Ammon's horn (tissue), 1 donor: ENCODE data around the gene POM121C.
A peak's percentile ranks its signal among the peaks of the same experiment; 100 is the strongest.
"Not testable (repeated sequence)": the region's sequence is repeated elsewhere in the genome, so short reads cannot be mapped to it uniquely, and the experiment has no call there.

Experiments used
- DNase-seq: peaks from one replicate; pipeline ENCODE4 v3.0.0-alpha.2; 2016; ENCODE audit warnings: low spot score

The POM121C gene

DNA sequence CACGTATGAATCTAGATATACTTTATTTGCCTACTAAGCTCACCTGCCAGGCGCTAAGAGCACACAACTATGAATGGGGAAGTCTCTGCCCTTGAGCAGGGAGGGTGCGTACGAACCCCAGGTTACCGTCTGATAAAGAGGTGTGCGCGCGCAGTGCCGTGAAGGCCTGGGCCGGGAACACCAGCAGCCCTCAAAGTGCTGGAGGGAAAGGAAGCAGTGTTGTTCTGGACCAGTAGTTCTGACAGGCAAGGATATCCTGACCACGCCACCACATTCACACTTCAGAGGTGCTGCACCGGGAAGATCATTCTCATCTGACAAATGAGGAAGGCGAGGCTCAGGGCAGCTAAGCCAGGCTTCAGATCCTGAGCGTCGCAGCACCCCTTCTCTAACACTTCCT lies 62.6 kb downstream of the POM121C start:
- DNase-seq, result not testable (repeated sequence)

- DNase-seq, result not testable (repeated sequence)
These were observed 64.0 kb downstream of the POM121C start for GRCh38 chr7:75421798-75422710.

DNA sequence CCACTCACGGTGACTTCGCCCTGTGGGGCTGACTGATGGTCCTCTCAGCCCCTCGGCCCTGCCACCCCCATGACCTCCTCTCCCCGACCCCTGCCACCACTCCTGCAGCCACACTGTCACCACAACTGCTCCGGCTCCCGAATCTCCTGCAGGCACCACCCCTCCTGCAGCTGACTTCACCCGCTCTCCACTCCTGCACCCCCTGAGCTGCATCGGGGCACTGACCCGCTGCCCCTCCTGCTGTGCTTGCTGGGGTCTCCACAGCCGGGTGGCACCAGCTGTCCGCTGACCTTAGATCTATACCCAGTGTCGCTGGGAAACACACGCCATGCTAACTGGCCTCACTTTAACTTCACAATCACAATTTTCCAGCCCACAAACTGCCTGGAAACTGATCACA lies 65.9 kb downstream of the POM121C start:
- DNase-seq, result not testable (repeated sequence)

DNA sequence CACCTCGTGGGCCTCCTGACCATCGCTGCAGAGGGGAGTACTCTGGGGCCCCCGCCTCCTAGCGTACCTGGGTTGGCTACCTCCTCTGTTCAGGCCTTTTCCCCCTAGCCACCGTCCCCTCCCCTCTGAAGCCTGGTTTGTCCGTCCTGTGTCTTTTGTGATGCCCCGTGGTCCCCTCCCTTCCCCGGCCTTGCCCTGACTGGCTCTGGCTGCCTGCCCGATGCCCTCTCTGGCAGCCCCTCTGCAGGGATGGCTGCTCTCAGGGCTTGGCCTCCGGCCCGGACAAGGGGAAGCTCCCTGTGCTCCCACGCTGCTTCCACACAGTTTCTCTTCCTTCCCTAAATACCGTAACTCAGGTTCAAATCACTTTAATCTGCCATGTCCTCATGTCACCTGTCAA lies 66.4 kb downstream of the POM121C start:
- peak; percentile 30 for DNase-seq

DNA sequence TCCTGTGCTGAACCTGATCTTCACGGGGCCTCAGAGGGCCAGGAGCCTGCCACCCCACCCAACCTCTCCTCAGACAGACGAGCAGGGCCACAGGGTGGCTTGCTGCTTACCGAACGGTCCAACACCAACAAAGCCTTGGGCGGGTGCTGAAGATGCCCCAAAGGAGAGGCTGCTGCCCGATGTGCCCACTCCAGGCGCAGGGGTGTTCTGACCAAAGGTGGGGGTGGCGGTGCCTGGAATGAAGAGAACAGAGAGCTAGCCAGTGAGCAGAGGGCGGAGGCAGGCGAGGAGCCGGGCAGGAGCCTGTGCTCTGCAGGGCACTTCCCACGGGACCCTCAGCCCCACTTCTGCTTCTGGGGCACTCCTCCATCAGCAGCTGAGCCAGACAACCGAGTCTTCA lies 66.9 kb downstream of the POM121C start:
- DNase-seq, result not testable (repeated sequence)

DNA sequence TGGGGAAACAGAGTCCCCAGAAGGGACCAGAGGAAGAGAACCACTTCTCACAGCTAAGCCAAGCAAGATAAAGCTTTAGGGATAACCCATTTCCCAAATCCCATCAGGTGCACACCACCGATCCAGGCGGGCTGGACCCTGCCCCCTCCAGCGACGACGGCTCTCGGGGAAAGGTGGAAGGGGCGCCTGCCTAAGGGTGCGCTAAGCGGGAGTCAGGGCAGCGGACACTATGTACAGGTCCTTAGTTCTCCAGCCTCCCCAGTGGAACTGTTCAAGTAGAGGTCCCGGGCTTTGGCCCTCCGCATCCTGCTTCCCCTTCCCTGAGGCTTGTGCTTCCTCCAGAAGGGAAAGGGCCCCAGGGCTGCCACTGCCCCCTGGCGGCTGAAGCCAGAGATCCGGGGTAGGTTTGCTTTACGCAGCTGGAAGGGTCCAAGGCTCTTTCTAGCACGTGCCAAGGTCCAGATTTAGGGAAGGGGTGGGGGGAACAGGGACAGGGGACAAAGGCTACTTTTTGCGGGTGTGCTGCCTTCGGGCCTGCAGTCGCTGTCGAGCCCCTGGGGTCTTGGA lies 67.7 kb downstream of the POM121C start:
- DNase-seq, result not testable (repeated sequence)

DNA sequence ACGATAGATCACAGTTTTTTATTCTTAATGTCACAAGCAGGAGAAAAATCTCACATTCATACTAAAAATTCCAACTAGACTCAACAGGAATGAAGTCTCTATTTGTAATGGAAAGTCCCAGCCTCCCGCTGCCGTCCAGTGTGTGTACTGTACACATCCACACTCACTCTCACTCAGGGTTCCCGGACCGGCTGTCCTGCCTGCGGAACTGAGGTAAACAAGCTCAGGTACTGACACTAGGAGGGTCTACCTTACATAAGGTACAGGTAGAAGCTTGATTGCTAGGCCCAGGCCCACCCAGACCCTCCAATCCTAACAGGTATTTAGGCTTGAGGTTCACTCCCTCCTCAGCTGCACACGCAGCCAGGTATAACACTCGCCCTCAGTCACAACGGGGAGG lies 69.3 kb downstream of the POM121C start:
- DNase-seq, result not testable (repeated sequence)

- not testable (repeated sequence) for DNase-seq
These were observed 70.2 kb downstream of the POM121C start for GRCh38 chr7:75415829-75416373.

DNA sequence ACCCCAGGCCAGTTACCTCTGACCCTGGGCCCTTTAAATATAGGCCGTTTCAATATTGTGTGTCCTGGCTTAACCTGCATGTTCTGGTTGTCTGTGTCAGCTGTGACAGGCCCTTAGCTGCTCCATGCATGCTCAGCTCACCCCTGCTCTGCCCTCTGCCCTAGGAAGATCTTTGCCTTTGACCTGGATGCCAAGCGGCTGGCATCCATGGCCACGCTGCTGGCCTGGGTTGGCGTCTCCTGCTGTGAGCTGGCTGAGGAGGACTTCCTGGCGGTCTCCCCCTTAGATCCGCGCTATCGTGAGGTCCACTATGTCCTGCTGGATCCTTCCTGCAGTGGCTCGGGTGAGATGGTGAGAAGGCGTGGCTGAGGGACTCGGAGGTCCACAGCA lies 70.7 kb downstream of the POM121C start:
- not testable (repeated sequence) for DNase-seq

- DNase-seq, result not testable (repeated sequence)
These were observed 71.2 kb downstream of the POM121C start for GRCh38 chr7:75414708-75415427.

DNA sequence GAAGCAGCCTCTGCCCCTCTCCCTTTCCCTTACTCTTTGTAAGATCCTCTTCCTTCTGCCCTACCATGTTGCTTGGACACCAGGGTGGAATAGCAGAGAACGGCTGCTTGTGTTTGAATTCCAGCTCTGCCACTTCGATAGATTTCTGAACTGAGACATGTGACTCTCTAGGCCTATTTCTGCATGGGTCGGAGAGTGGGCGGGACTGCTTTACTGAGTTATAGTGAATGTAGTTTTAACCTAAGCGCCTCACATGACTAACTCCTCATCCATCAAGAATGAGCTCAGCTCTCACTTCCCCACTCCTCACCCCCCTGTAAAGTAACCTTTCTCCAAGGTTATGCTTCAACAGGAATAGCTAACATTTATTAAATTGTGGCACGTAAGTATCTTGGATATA lies 71.9 kb downstream of the POM121C start:
- not testable (repeated sequence) for DNase-seq

DNA sequence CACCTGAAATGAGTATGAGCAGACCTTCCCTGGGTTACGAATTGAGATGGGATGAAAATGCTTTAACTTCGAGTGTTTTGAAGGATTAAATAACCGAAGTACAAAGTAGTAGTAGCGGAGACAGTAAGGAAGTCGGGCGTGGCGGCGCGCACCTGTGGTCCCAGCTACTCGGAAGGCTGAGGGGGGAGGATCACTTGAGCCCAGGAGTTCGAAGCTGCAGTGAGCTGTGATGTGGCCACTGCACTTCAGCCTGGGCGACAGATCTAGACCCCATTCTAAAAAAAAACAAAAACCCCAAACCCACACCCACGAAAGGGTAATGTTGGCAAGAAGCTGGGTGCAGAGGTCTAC lies 75.3 kb downstream of the POM121C start:
- DNase-seq, result not testable (repeated sequence)

DNA sequence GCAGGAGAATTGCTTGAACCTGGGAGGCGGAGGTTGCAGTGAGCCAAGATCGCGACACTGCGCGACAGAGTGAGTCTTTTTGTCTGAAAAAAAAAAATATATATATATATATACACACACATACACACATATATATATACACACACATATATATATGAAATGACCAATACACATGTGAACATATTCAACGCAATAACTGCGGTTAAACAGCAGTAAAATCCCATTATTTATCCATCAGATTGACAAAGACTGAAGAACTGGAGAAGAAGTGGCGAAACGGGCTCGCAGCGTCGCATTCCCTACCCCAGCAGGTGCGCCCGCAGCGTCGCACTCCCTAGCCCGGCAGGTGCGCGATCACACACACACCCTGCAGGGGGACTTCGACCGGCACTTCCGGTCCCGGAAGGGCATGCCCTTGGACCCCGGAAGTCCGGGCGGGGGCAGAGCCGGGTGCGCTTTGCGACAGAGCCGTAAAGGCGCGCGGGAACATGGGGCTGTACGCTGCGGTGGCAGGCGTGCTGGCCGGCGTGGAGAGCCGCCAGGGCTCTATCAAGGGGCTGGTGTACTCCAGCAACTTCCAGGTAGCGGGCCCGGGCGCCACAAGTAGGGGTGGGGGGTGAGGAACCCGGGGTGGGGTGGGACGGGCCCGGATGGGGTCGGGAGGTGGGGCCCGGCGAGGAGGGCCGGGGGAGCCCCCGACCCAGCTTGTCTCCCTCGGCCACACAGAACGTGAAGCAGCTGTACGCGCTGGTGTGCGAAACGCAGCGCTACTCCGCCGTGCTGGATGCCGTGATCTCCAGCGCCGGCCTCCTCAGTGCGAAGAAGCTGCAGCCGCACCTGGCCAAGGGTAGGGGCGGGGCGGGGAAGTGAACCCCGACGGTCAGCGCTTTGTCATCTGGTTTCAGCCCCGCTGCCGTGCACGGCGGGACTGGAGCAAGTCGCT lies 75.9 kb downstream of the POM121C start:
- DNase-seq, result not testable (repeated sequence)

DNA sequence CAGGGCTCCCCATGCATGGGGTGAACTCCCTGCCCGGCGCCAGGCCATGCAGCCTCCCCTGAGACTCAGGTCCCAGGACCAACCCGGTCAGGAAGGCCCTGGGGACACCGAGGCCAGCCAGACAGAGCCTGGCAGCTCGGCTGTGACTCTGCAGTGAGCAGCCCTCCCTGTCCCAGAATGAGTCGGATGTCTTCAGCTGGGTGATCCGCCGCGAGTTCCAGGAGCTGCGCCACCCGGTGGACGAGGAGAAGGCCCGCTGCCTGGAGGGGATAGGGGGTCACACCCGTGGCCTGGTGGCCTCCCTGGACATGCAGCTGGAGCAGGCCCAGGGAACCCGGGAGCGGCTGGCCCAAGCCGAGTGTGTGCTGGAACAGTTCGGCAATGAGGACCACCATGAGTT lies 81.4 kb downstream of the POM121C start:
- DNase-seq, result not testable (repeated sequence)

- DNase-seq, result not testable (repeated sequence)
These were observed 82.3 kb downstream of the POM121C start for GRCh38 chr7:75403455-75404443.

- DNase-seq, result not testable (repeated sequence)
These were observed 85.5 kb downstream of the POM121C start for GRCh38 chr7:75400575-75400974.

- not testable (repeated sequence) for DNase-seq
These were observed 87.1 kb downstream of the POM121C start for GRCh38 chr7:75398771-75399700.

DNA sequence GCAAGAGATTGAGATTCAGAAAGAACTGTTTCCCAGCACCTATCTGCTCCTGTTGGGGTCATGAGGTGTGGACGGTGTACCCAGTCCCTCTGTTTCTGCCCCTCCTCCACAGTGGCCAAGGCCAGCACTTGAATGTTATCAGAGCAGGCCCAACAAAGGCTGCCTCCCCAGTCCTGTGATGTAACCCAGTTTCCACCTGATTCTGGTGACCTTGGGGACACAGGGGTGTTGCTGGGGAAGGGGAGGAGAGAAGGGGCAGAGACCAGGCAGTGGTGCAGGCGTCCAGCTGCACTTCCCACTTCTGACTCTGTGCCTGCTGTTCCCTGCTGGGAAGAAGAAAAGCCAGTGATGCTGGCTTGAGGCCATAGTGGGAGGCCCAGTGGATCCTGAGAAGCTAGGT lies 88.2 kb downstream of the POM121C start:
- not testable (repeated sequence) for DNase-seq

DNA sequence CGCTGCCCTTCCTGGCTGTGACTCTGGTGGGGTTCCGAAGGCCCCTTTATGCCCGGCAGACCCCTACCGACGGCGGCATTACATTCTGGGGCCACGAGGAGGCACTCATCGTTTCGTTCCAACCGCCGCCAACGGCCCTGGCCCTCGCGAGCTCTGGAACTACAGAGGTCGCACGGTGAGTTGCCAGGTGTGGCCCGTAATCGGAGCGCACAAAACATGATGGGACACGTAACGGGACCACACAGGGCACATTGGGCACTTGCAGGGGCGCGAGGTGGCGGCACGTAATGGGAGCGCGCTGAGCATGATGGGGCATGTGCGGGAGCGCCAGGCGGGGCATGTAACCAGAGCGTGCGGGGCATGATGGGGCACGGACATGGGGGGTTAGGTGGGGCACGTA lies 90.8 kb downstream of the POM121C start, which contains the start of gene TRIM73:
TSS of gene TRIM73 (plus strand) at position 301 of the 400 bp plus-strand sequence. CDS start 3,305 bp downstream, outside the sequence.
- DNase-seq, result not testable (repeated sequence)
